KMS-11 (cell line): ENCODE results near the gene SUCLG2.
"Not testable (repeated sequence)": the region's sequence is repeated elsewhere in the genome, so short reads cannot be mapped to it uniquely, and the experiment has no call there.

Experiments used
- H2AFZ ChIP-seq: fragments of 200-600 bp; sonication (generic); 2 replicates; pipeline ENCODE4 v1.6.1; 2016; ENCODE audit warnings: antibody characterized with exemption, mixed run types, low read depth
- H3K27ac ChIP-seq: fragments of 200-600 bp; sonication (generic); 2 replicates; pipeline ENCODE4 v1.6.1; 2016; ENCODE audit warnings: mild to moderate bottlenecking, mixed run types
- H3K27me3 ChIP-seq: fragments of 200-600 bp; sonication (generic); 2 replicates; pipeline ENCODE4 v1.6.1; 2017; ENCODE audit warnings: mild to moderate bottlenecking, low read depth, mixed run types, moderate library complexity; ENCODE audit not compliant: insufficient read depth
- H3K36me3 ChIP-seq: fragments of 200-600 bp; sonication (generic); 2 replicates; pipeline ENCODE4 v1.6.1; 2017; ENCODE audit warnings: mild to moderate bottlenecking, mixed run types; ENCODE audit not compliant: insufficient read depth
- H3K4me1 ChIP-seq: fragments of 200-600 bp; sonication (generic); 2 replicates; pipeline ENCODE4 v1.6.1; 2016; ENCODE audit warnings: mild to moderate bottlenecking, low read depth, mixed run types; ENCODE audit not compliant: poor library complexity, severe bottlenecking
- H3K4me2 ChIP-seq: fragments of 200-600 bp; sonication (generic); 2 replicates; pipeline ENCODE4 v1.7.0; 2016; ENCODE audit warnings: mild to moderate bottlenecking, mixed run types
- H3K4me3 ChIP-seq: fragments of 200-600 bp; sonication (generic); IDR thresholded peaks from 2 replicates; pipeline ENCODE4 v1.6.1; 2017; ENCODE audit warnings: low read depth, low read length, mixed read lengths; ENCODE audit not compliant: insufficient read depth
- H3K79me2 ChIP-seq: fragments of 200-600 bp; sonication (generic); 2 replicates; pipeline ENCODE4 v1.6.1; 2016; ENCODE audit warnings: low read depth, mixed run types; ENCODE audit not compliant: insufficient read depth
- H3K9ac ChIP-seq: fragments of 200-600 bp; sonication (generic); 2 replicates; pipeline ENCODE4 v1.6.1; 2016; ENCODE audit warnings: mild to moderate bottlenecking, mixed run types
- H4K20me1 ChIP-seq: fragments of 200-600 bp; sonication (generic); 2 replicates; pipeline ENCODE4 v1.6.1; 2016; ENCODE audit warnings: mild to moderate bottlenecking, mixed run types; ENCODE audit not compliant: insufficient read depth
- CTCF ChIP-seq: fragments of 200-600 bp; sonication (generic); conservative IDR thresholded peaks from 2 replicates; pipeline ENCODE4 v1.6.1; 2017; ENCODE audit warnings: low read depth, mild to moderate bottlenecking, antibody characterized with exemption, low read length, moderate library complexity, mixed read lengths

The SUCLG2 gene

GRCh38 chr3:67550541-67550940 is 103.9 kb downstream of the SUCLG2 start:
- TF ChIP-seq CTCF = no peak
- no peaks in the 10 kb centered on the region for H3K79me2 ChIP-seq
- H3K4me1 ChIP-seq = no peaks in the 10 kb centered on the region
- no peak overlapping the region for H3K4me2 ChIP-seq
- no peak overlapping the region for H3K27ac ChIP-seq
- no peaks in the 10 kb centered on the region for H4K20me1 ChIP-seq
- no peaks in the 10 kb centered on the region for H3K36me3 ChIP-seq
- H2AFZ ChIP-seq = no peak overlapping the region
- no peaks in the 10 kb centered on the region for H3K27me3 ChIP-seq
- H3K9ac ChIP-seq = no peak overlapping the region
- no peak overlapping the region for H3K4me3 ChIP-seq

GRCh38 chr3:67542502-67543250 is 111.7 kb downstream of the SUCLG2 start:
- H3K4me3 ChIP-seq, H3K27ac ChIP-seq, H3K4me1 ChIP-seq, H4K20me1 ChIP-seq, H3K4me2 ChIP-seq, H3K9ac ChIP-seq, H2AFZ ChIP-seq, H3K36me3 ChIP-seq, H3K79me2 ChIP-seq, H3K27me3 ChIP-seq: not testable (repeated sequence)

GRCh38 chr3:67540198-67540894 is 114.1 kb downstream of the SUCLG2 start:
- Histone ChIP-seq H4K20me1 (no peaks in the 10 kb centered on the region), H3K79me2 (no peaks in the 10 kb centered on the region), H3K4me2 (no peak overlapping the region), H3K27me3 (no peaks in the 10 kb centered on the region), H3K4me1 (no peaks in the 10 kb centered on the region), H3K27ac (no peak overlapping the region), H3K4me3 (no peak overlapping the region), H3K36me3 (no peaks in the 10 kb centered on the region), H2AFZ (no peak overlapping the region), H3K9ac (no peak overlapping the region)
- TF ChIP-seq CTCF = no peak

- H3K36me3 ChIP-seq, H3K79me2 ChIP-seq, H3K4me3 ChIP-seq: not testable (repeated sequence)
Observed at GRCh38 chr3:67537203-67537602, 117.2 kb downstream of the SUCLG2 start.

GRCh38 chr3:67535006-67535405 is 119.4 kb downstream of the SUCLG2 start:
- no peak for TF ChIP-seq CTCF
- no peaks in the 10 kb centered on the region for H3K36me3 ChIP-seq
- H3K4me3 ChIP-seq = no peak overlapping the region
- H3K4me2 ChIP-seq = no peak overlapping the region
- no peaks in the 10 kb centered on the region for H4K20me1 ChIP-seq
- H3K27ac ChIP-seq = no peak overlapping the region
- H2AFZ ChIP-seq = no peak overlapping the region
- H3K9ac ChIP-seq = no peak overlapping the region
- no peaks in the 10 kb centered on the region for H3K4me1 ChIP-seq
- H3K79me2 ChIP-seq = no peaks in the 10 kb centered on the region
- H3K27me3 ChIP-seq = no peaks in the 10 kb centered on the region

More at GRCh38 chr3:67537203-67537602, 117.2 kb downstream of the SUCLG2 start:
- H4K20me1 ChIP-seq, H3K9ac ChIP-seq, H3K27ac ChIP-seq, H3K4me2 ChIP-seq, H3K27me3 ChIP-seq, H2AFZ ChIP-seq, H3K4me1 ChIP-seq: not testable (repeated sequence)
